Epithelial cell of proximal tubule (primary cell): ENCODE results near the gene TAF13. TPM values are rescaled to one million over a fixed set of nuclear protein-coding genes. Genes with fewer than 3 reads are reported as not detected.

Experiments
- DNase-seq: peaks from one replicate; pipeline ENCODE4 v3.0.0-alpha.2; 2011; ENCODE audit warnings: low read depth
- H3K4me3 ChIP-seq: 2 replicates; pipeline ENCODE4 v1.5.1; 2011; ENCODE audit warnings: low read depth, mild to moderate bottlenecking, low read length
- CTCF ChIP-seq: conservative IDR thresholded peaks from 2 replicates; pipeline ENCODE4 v1.5.1; 2012; ENCODE audit warnings: low read depth, mild to moderate bottlenecking, low read length
- total RNA-seq: library from RNA; depleted of rRNA; stranded (reverse); fragments of >200 nt; gene quantifications from 2 replicates; pipeline ENCODE4 v1.2.3, GENCODE V29; 2015

Gene TAF13
- total RNA-seq, 1 donor from 2014 or later: 44.5 TPM

- H3K4me3 ChIP-seq: no peak overlapping the region
- TF ChIP-seq CTCF: no peak
- no peak for DNase-seq
Measured at GRCh38 chr1:109084563-109085517, 9.0 kb upstream of the TAF13 start.

GRCh38 chr1:109083923-109084322, 8.1 kb upstream of the TAF13 start:
- H3K4me3 ChIP-seq: no peak overlapping the region
- no peak for DNase-seq
- no peak for TF ChIP-seq CTCF

DNA sequence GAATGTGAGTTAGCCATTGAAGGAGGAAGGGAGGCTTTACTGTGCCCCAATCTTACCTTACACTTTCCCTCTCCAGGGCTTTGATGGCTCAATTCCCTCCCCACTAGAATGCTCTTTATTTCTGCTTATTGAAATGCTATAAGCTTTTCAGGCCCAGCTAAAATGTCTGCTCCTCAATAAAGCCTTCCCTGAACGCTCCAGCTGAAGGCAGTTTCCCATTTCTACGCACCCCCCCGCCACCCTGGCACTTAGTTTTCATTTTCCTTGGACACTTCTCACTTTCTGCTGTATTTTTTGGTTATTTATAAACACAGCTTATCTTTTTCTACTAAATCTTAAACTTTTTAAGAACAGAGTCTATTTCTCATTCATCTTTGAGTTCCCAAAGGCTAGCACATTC, 7.7 kb upstream of the TAF13 start:
- no peak for DNase-seq
- TF ChIP-seq CTCF: no peak
- no peak overlapping the region for H3K4me3 ChIP-seq

DNA sequence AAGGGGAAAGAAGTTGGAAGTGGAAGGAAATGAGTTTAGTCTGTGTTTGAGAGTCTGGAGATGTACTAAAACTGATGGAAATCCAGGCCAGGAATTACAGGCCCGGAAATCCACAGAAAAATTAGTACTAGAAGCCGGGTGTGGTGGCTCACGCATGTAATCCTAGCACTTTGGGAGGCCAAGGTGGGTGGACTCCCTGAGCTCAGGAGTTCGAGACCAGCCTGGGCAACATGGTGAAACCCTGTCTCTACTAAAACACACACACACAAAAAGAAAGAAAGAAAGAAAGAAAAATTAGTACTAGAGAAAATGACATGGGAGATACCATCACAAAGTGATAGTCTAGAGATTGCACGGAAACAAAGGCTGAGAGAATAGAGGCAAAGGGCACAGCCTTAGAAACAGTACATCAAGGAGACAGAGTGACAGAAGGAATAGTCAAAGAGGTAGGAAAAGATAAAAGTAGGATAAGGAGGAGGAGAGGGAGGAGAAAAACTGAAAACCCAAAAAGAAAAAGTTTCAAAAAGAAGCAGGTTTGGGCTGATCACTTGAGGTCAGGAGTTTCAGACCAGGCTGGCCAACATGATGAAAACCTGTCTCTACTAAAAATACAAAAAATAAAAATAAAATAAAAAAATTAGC, 4.8 kb upstream of the TAF13 start:
- TF ChIP-seq CTCF: no peak
- H3K4me3 ChIP-seq: no peak overlapping the region
- no peak for DNase-seq

GRCh38 chr1:109079240-109079622, 3.4 kb upstream of the TAF13 start:
- TF ChIP-seq CTCF: no peak

GRCh38 chr1:109078317-109078716, 2.5 kb upstream of the TAF13 start:
- TF ChIP-seq CTCF: no peak
- no peak for DNase-seq
- H3K4me3 ChIP-seq: no peak overlapping the region

More at GRCh38 chr1:109079240-109079622, 3.4 kb upstream of the TAF13 start:
- no peak overlapping the region for H3K4me3 ChIP-seq
- DNase-seq: no peak
